Karpas-422 (cell line): ENCODE measurements around the gene DGKD. TPM values are rescaled to one million over a fixed set of nuclear protein-coding genes. Genes with fewer than 3 reads are reported as not detected.

Source experiments
- DNase-seq: peaks from one replicate; pipeline ENCODE4 v3.0.0-alpha.2; 2015
- H2AFZ ChIP-seq: fragments of 200-600 bp; sonication (generic); 2 replicates; pipeline ENCODE4 v1.6.1; 2014; ENCODE audit warnings: antibody characterized with exemption, low read length, mixed read lengths
- H3K27ac ChIP-seq: fragments of 200-600 bp; sonication (generic); 2 replicates; pipeline ENCODE4 v1.5.1; 2014; ENCODE audit warnings: mild to moderate bottlenecking, low read length, moderate library complexity
- H3K27me3 ChIP-seq: fragments of 200-600 bp; sonication (generic); 2 replicates; pipeline ENCODE4 v1.6.1; 2014; ENCODE audit warnings: low read length, mixed read lengths
- H3K36me3 ChIP-seq: fragments of 200-600 bp; sonication (generic); 2 replicates; pipeline ENCODE4 v1.6.1; 2014; ENCODE audit warnings: low read length, mixed read lengths; ENCODE audit not compliant: insufficient read depth
- H3K4me1 ChIP-seq: fragments of 200-600 bp; sonication (generic); 2 replicates; pipeline ENCODE4 v1.6.1; 2014; ENCODE audit warnings: mild to moderate bottlenecking, low read length, mixed read lengths
- H3K4me2 ChIP-seq: fragments of 200-600 bp; sonication (generic); 2 replicates; pipeline ENCODE4 v1.6.1; 2014; ENCODE audit warnings: low read length, low read depth, mild to moderate bottlenecking; ENCODE audit not compliant: poor library complexity, severe bottlenecking
- H3K4me3 ChIP-seq: fragments of 200-600 bp; sonication (generic); 2 replicates; pipeline ENCODE4 v1.5.1; 2014; ENCODE audit warnings: mild to moderate bottlenecking, antibody characterized with exemption, low read length, mixed read lengths
- H3K79me2 ChIP-seq: fragments of 200-600 bp; sonication (generic); 2 replicates; pipeline ENCODE4 v1.6.1; 2014; ENCODE audit warnings: mild to moderate bottlenecking, low read length, mixed read lengths
- H3K9ac ChIP-seq: fragments of 200-600 bp; sonication (generic); 2 replicates; pipeline ENCODE4 v1.6.0; 2014; ENCODE audit warnings: low read length
- H3K9me2 ChIP-seq: fragments of 200-600 bp; sonication (generic), shearing (Covaris generic); replicated peaks from 2 replicates; pipeline ENCODE4 v1.6.0; 2014; ENCODE audit warnings: mild to moderate bottlenecking, low read length, moderate library complexity; ENCODE audit not compliant: insufficient read depth
- H3K9me3 ChIP-seq: fragments of 300-700, 200-600 bp; sonication (generic); 2 replicates; pipeline ENCODE4 v1.6.1; 2014; ENCODE audit warnings: low read length, mixed read lengths
- H4K20me1 ChIP-seq: fragments of 200-600 bp; sonication (generic); 2 replicates; pipeline ENCODE4 v1.6.1; 2014; ENCODE audit warnings: mild to moderate bottlenecking, antibody characterized with exemption, low read length, low read depth; ENCODE audit not compliant: insufficient read depth
- total RNA-seq: library from RNA; depleted of rRNA; stranded (reverse); fragments of >200 nt; shearing (Covaris generic); gene quantifications from 2 replicates; pipeline ENCODE4 v1.2.3, GENCODE V29; 2014; ENCODE audit warnings: low replicate concordance

Gene DGKD
- total RNA-seq, 1 experiment from 2014 or later, result 10.2 TPM

DNA sequence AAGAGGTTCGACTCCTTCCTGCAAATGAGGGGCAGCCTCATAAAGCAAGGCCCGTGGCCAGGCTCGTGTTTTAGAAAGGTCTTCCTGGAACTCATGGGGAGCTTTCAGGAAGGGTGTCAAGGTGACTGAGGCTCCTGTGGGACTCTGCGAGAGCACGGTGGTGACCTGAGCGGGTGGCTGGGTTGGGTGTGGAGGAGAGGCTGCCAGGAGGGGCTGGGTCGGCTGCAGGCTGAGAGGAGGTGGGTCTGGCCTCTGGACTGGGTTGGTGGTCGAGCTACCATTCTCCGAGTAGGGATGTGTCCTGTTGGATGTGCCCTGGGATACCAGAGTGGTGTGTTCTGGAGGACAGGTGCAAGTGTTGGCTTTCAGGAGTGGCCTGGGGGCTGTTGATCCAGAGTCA is 86.4 kb downstream of the DGKD start:
- no peak overlapping the region for H2AFZ ChIP-seq
- H3K4me1 ChIP-seq, result no peaks in the 10 kb centered on the region
- H3K4me2 ChIP-seq, result no peak overlapping the region
- no peaks in the 10 kb centered on the region for H3K79me2 ChIP-seq
- H3K4me3 ChIP-seq, result no peak overlapping the region
- H3K9me3 ChIP-seq, result no peaks in the 10 kb centered on the region
- H3K9me2 ChIP-seq, result no peaks in the 10 kb centered on the region
- no peaks in the 10 kb centered on the region for H3K27me3 ChIP-seq
- DNase-seq, result no peak
- no peaks in the 10 kb centered on the region for H3K36me3 ChIP-seq
- H4K20me1 ChIP-seq, result no peaks in the 10 kb centered on the region
- H3K9ac ChIP-seq, result no peak overlapping the region
- H3K27ac ChIP-seq, result no peak overlapping the region

GRCh38 chr2:233441161-233442027 is 87.1 kb downstream of the DGKD start:
- no peaks in the 10 kb centered on the region for H3K27me3 ChIP-seq
- no peaks in the 10 kb centered on the region for H3K36me3 ChIP-seq
- DNase-seq, result no peak
- H3K9me2 ChIP-seq, result no peaks in the 10 kb centered on the region
- H3K9ac ChIP-seq, result no peak overlapping the region
- no peak overlapping the region for H3K4me3 ChIP-seq
- H3K4me2 ChIP-seq, result no peak overlapping the region
- H3K79me2 ChIP-seq, result no peaks in the 10 kb centered on the region
- no peaks in the 10 kb centered on the region for H3K4me1 ChIP-seq
- no peak overlapping the region for H3K27ac ChIP-seq
- no peaks in the 10 kb centered on the region for H4K20me1 ChIP-seq
- no peak overlapping the region for H2AFZ ChIP-seq
- H3K9me3 ChIP-seq, result no peaks in the 10 kb centered on the region

GRCh38 chr2:233442028-233442310 is 87.7 kb downstream of the DGKD start:
- Histone ChIP-seq H3K27ac (no peak overlapping the region), H3K27me3 (no peaks in the 10 kb centered on the region), H3K4me2 (no peak overlapping the region), H3K79me2 (no peaks in the 10 kb centered on the region), H4K20me1 (no peaks in the 10 kb centered on the region), H3K9me3 (no peaks in the 10 kb centered on the region), H3K9me2 (no peaks in the 10 kb centered on the region), H3K4me1 (no peaks in the 10 kb centered on the region), H3K4me3 (no peak overlapping the region), H3K9ac (no peak overlapping the region), H3K36me3 (no peaks in the 10 kb centered on the region), H2AFZ (no peak overlapping the region)
- DNase-seq, result no peak

GRCh38 chr2:233443511-233444183 is 89.4 kb downstream of the DGKD start:
- peak; percentile 88 for DNase-seq
- Histone ChIP-seq H3K9me3 (no peaks in the 10 kb centered on the region), H3K9ac (no peak overlapping the region), H3K4me2 (no peak overlapping the region), H3K79me2 (no peaks in the 10 kb centered on the region), H3K9me2 (no peaks in the 10 kb centered on the region), H3K4me1 (no peaks in the 10 kb centered on the region), H3K4me3 (no peak overlapping the region), H4K20me1 (no peaks in the 10 kb centered on the region), H3K27me3 (no peaks in the 10 kb centered on the region), H3K27ac (no peak overlapping the region), H2AFZ (no peak overlapping the region), H3K36me3 (no peaks in the 10 kb centered on the region)

GRCh38 chr2:233444501-233444900 is 90.2 kb downstream of the DGKD start:
- H2AFZ ChIP-seq, result no peak overlapping the region
- H3K9me2 ChIP-seq, result no peaks in the 10 kb centered on the region
- DNase-seq, result no peak
- no peak overlapping the region for H3K4me3 ChIP-seq
- no peaks in the 10 kb centered on the region for H3K27me3 ChIP-seq
- no peak overlapping the region for H3K9ac ChIP-seq
- no peaks in the 10 kb centered on the region for H3K4me1 ChIP-seq
- H3K4me2 ChIP-seq, result no peak overlapping the region
- no peaks in the 10 kb centered on the region for H3K79me2 ChIP-seq
- H3K9me3 ChIP-seq, result no peaks in the 10 kb centered on the region
- no peaks in the 10 kb centered on the region for H3K36me3 ChIP-seq
- H3K27ac ChIP-seq, result no peak overlapping the region
- H4K20me1 ChIP-seq, result no peaks in the 10 kb centered on the region

DNA sequence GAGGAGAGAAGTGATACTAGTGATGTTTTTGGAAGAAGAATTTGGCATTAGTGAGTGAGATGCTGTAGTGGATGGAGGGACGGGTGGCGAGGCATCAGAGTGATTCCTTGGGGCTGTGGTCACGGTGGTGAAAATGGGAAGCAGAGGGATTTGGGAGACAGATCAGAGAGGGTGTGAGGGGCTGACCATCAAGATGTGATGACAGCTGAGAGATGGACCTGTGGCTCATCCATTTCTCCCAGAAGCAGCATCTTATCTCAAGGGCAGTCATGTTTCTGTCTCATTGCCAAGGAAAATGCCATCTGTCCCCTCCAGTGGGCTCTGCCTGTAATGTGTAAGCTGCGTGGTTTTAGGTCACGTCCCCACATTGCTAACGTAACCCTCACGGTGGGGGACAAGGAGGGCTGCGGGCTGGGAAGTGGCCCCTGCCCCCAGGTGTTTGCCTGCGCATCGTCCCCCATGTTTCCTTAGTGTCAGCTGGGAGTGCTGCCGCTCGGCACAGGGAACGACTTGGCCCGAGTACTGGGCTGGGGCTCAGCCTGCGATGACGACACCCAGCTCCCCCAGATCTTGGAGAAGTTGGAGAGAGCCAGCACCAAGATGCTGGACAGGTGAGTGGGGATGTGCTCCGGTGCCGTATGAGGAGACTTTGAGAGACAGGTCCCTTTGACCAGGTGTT is 91.0 kb downstream of the DGKD start:
- Histone ChIP-seq H3K27me3 (no peaks in the 10 kb centered on the region), H2AFZ (no peak overlapping the region), H3K79me2 (no peaks in the 10 kb centered on the region), H4K20me1 (no peaks in the 10 kb centered on the region), H3K4me1 (no peaks in the 10 kb centered on the region), H3K4me2 (no peak overlapping the region), H3K4me3 (no peak overlapping the region), H3K9ac (no peak overlapping the region), H3K27ac (no peak overlapping the region), H3K9me2 (no peaks in the 10 kb centered on the region), H3K36me3 (no peaks in the 10 kb centered on the region), H3K9me3 (no peaks in the 10 kb centered on the region)
- DNase-seq, result no peak

- no peaks in the 10 kb centered on the region for H3K4me1 ChIP-seq
- H3K79me2 ChIP-seq, result no peaks in the 10 kb centered on the region
- no peak overlapping the region for H2AFZ ChIP-seq
- no peak overlapping the region for H3K9ac ChIP-seq
- no peak for DNase-seq
- H3K27me3 ChIP-seq, result no peaks in the 10 kb centered on the region
- no peak overlapping the region for H3K27ac ChIP-seq
- H3K4me2 ChIP-seq, result no peak overlapping the region
- H3K9me2 ChIP-seq, result no peaks in the 10 kb centered on the region
- H4K20me1 ChIP-seq, result no peaks in the 10 kb centered on the region
- H3K4me3 ChIP-seq, result no peak overlapping the region
- H3K36me3 ChIP-seq, result no peaks in the 10 kb centered on the region
- H3K9me3 ChIP-seq, result no peaks in the 10 kb centered on the region
Observed at GRCh38 chr2:233446121-233446520, 91.8 kb downstream of the DGKD start.

- Histone ChIP-seq H3K4me3 (no peak overlapping the region), H3K4me1 (no peaks in the 10 kb centered on the region), H3K9ac (no peak overlapping the region), H3K9me3 (no peaks in the 10 kb centered on the region), H3K27me3 (no peaks in the 10 kb centered on the region), H3K36me3 (no peaks in the 10 kb centered on the region), H4K20me1 (no peaks in the 10 kb centered on the region), H3K4me2 (no peak overlapping the region), H3K9me2 (no peaks in the 10 kb centered on the region), H2AFZ (no peak overlapping the region), H3K79me2 (no peaks in the 10 kb centered on the region), H3K27ac (no peak overlapping the region)
- DNase-seq, result no peak
Observed at GRCh38 chr2:233446606-233447305, 92.5 kb downstream of the DGKD start.
